NCI-H524 (cell line): ENCODE data around the gene PPP1R9A.
A peak's percentile ranks its signal among the peaks of the same experiment; 100 is the strongest.

ENCODE experiments used
- DNase-seq, 2 experiments: peaks; one replicate each; lab custom pipeline; 2025; lab: John Stamatoyannopoulos, UW

Gene PPP1R9A

DNA sequence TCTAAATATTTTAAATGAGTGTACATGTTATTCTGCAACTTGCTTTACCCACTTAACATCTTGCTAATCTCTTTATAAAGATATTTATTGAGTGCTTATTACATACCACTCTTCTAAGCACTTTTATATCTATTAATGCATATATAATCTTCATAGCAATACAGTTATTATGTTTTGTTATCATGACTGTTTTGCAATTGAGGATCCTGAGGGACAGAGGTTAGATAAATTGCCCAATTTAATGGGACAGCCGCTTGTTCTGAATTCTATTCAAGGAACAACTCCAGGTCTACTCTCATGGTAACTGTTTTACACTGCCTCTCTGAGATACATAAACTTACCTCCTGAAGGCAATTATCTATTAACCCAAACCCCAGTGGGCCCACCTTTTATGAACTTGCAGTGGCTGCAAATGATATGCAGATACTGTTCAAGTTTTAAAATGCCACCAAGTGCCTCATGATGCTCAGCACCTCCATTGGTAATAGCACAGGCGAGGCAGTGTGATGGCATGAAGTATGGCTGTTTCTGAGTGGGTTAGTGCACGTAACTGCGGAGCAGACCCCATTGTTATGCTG lies 356.5 kb downstream of the PPP1R9A start:
- DNase-seq, result no peak

DNA sequence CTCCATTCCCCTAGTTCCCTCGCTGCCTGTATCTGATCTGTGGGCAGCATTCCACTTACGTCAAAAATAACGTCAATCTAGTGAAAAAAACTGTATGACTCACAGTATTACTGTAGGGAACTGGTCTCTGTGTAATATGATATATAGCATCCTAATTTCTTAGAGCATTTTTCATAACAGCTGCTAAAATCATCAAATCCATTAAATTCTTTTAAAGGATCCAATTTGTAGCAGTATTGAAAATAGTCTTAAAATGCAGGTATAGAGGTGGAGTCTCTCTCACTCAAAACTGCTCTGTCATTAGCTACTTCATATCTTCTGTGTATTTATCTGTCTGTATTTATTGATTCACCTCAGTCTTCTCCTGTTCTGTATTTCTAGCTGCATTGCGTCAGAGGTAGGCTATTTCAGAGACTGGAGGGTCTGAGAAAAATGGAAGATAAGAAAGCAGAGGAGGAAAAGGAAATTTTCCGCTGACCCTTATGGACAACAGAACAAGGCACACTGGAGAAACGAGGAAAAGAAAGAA lies 357.0 kb downstream of the PPP1R9A start:
- DNase-seq, result no peak

DNA sequence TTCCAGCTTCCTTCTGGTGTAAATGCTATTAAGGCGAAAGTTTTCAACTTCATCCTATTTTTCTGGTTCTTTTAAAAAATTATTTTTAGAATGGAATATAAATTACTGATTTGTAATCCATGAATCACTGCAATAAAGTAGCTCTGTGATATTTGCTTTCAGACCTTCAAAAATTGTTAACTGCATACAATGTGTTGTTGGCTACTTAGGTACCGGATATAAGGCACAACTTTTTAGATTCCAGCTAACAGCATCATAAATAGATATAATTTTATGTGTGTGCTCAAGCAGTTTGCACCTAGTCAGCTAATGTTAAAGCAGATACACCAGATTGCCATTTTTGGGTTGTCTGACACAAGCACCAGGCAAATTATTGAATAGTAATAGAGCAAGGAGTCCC lies 358.2 kb downstream of the PPP1R9A start:
- DNase-seq, result no peak

DNA sequence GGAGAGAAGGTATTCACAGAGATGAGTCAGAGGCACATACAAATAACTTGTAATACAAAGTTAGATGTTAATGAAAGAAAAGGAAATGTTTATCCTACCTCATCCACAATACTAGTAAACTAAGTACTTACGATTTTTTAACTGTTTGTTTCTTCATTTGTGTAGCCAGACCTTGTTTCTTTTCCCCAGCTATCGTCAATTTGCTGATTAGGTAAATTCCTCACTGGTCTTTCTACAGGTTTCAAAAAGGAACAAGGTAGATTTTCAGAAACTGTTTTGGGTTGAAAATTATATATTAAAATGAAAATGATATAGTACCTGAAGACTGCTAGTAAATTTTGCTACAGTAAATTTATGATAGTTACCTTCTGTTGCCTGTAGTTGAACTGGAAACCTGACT lies 360.4 kb downstream of the PPP1R9A start:
- DNase-seq, result no peak

DNA sequence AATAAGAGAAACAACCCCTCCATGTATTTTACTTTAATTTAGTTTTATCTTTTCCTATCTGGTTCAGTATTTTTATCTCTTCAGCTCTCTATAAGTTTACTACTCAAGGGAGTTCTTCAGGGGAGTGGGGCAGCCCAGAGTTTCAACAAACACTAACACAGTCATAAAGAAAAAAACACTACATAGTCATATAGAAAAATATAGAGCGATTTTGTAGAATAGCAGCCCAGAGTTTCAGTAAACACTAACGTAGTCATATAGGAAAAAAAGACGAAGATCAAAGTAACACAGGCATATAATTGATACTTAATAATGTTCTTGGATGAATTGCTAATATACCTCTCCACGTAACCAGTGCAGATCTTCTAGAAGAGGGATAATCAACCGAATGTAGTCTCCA lies 362.2 kb downstream of the PPP1R9A start:
- DNase-seq, result no peak

DNA sequence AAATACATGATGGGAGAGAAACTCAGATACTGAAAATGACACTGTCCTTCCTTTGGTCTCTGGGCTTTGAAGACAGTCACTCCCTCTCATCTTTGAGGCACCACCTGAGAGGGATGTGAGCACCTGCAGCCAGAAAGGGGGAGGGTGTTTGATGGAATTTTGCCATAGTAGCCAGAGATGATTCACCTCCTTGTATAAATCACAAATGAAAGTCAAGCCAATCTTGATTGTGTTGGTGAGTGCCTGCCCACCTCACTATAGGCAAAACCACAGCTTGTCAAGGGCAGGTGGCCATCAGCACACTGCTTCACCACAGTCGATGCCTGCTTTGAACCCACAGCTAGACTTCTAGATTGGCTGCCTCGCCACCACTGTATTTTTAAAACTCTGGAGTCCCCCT lies 368.7 kb downstream of the PPP1R9A start:
- DNase-seq, result no peak

DNA sequence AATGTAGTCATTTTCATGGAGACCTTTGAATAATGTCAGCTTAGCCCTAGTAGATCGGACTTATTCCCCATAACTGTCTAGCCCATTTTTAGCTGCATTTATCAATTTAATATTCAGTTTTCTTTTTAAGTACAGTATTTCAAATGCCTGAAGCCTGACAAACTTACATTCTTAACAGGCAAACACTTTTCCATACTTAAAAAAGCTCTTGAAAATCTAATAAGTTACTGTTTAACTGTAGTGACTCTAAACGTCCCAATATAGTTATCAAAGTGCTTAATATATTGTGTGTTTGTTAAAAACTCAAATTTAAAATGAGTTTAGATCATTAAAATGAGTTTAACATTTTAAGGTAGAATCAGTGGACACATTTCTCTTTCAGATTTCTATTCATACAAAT lies 372.0 kb downstream of the PPP1R9A start:
- DNase-seq, result no peak

DNA sequence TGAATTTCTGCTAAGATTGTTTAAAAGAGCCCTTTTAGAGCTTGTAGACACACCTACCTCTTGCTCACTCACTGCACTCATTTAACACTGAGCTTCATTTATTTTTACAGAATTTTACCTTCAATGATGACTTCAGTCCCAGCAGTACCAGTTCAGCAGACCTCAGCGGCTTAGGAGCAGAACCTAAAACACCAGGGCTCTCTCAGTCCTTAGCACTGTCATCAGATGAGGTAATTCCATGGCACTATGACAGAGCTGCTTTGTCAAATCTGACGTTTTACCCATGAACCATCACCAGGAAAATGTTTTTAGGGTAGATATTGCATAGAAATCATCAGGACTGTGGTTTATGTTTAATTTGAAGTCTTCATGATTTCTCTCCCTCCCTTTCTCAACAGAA lies 378.7 kb downstream of the PPP1R9A start:
- DNase-seq, result no peak

DNA sequence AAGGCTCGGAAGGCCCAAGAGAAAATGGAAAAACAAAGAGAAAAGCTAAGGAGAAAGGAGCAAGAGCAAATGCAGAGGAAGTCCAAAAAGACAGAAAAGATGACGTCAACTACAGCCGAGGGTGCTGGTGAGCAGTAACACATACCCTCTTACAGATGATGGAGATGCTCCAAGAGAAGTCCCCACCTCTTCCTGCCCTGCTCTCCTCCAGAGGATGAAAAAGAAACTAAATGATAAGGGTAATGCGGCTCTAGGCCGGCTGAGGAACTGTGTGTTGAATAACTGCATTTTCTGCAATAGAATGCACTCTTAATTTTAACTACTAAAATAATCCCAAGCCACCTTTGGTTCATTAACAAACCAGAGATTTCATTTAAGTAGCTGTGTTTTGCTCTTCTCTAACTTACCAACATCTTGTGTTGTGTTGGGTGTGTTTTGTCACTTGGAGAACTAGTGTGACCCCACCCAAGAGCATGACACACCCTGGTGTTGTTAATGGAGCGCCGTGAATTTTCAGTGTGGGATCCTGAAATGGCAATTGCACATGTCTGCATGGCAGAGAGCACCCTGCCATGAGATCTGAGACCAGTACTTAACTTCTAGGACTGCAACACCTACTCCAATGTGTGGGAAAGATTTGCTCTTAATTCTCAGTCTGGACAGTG lies 382.9 kb downstream of the PPP1R9A start:
- no peak for DNase-seq

DNA sequence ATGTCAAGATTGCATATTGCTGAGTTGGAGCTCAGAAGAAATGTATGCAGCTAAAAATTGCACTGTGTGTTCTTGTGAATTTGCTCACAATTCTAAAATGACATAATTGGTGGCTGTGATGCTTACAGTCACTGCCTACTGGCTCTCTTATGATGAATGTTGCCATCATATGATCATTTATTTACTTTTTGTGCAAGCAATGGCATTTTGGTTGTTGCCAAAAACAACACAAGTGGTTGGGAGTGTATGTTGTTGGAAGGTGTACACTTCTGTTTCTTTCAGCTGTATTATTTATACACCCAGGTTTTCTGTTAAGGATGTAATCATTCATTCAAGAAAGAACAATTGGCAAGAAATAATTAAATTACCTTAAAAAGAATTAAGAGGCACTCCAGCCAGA lies 388.0 kb downstream of the PPP1R9A start:
- DNase-seq, result no peak

DNA sequence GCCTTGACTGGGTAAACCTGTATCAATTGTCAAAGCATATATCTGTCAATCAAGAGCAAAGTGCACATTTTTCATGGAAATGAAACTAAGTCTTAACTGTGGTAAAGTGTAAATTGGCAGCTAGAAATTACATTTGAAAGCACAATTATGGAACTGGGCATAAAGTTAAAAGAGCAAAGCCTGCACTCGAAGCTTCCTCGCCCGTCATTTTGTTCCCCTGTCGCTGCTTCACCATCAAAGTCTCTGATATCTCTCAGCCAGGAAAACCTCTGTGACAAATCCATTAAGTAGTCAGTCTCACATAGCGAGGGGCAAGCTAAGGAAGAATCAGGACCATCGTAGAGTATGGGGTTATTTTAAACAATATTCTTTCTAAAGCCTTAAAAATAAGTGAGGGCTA lies 389.1 kb downstream of the PPP1R9A start:
- no peak for DNase-seq

DNA sequence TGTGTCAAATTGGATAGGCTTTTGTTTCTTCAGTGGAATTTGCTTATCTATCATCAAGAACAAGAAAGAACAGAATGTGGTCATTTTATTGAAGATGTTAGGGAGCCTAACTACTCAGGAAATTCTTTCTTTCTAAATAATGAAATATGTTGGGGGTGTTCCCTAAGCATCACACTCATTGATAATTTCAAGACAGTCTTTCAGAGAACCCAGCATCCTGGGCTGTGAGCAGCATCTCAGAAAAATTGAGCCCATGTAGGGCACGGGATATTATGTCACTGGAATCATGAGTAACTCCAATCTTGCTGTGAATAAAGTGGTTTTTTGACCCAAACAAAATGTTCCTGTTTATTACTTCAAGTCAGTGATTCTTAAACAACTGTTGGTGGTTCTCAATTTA lies 389.6 kb downstream of the PPP1R9A start:
- DNase-seq, result no peak

DNA sequence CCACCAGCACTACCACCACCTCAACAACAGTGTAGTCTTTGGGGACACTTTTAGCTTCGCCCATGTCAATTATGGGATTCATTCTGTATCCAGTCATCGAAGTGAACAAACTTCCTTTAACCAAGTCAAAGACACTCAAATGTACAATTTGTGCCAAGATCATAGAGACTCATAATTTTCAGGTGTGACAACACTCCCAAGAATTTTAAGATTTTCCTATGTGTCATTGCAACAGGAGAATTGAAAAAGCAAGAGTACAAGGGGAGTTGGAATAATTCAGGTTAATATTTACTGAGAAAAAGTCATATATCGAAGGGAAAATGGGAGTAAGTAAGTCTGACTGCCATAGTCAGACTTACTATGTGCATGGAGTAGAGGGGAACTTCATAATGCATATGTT lies 390.7 kb downstream of the PPP1R9A start:
- DNase-seq, result no peak

DNA sequence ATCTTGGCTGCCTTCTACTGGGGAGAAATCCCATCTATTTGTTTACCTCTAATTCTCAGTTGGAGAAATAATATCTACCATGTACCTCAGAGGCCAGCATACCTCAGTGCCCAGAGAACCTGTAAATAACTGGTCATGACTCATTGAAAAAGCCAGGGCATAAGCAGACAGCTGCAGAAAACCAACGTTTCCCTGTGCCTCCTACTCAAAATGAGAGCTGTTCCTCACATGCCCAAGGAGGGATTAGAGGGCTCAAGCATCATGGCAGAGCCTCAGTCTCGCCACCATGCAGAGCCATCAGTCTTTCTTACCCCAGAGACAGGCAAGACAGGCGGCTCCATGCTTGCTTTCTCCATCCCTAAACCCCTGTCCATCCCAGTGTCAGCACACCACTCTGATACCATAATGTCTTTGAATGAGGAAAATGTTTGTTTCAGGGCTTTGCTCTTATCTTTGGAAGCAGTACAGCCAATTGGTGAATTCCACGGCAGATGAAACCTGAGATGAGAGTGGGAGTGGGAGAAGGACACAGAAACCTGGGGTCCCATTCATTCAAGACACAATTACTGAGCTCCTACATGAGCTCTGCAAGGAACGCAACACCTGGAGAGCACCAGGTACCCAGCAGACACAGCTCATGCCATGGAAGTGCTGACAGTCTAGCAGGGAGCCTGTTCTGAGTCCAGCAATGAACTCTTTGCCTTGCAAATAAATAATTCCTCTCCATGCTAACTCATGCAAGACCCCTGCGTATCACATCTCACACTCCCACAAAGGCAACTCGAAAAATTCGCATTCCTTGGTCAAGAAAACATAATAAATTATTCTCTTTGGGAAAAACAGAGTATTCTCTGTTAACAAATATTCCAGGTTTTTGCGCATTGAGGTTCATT lies 395.9 kb downstream of the PPP1R9A start:
- no peak for DNase-seq

DNA sequence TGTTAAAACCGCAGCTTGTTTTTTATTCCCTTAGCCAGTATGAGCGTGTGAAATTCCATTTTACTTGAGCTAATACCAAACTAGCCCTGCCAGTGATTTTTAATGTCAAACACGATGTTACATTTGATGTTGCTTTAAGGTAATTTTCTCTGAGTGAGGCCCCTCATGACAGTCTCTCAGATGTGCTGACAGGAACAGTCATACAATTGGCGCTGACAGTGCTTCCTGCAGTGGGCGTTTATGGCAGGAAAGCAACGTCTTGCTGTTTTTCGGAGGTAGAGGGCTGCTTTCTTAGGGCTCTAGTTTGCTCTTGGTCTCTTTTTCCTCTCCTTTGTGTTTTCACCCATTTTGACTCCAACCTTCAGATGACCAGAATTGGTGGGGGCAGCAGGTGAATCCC lies 397.6 kb downstream of the PPP1R9A start:
- DNase-seq, result no peak

DNA sequence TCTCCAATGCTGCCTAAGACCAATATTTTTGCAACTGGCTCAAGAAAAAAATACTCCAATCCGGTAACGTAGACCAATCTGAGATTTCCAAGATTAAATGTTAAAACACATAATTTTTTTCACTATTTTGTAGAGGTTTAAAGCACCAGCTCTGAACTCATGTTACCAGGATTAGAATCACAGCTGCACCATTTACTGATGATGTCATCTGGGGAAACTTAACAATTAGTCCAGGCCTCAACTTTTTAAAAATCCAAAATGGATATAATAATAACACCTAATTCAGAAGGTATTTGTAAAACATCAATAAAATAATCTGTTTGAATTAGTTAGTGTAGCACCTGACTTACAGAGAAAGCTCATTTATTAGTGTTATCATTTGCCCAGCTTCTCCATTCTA lies 402.6 kb downstream of the PPP1R9A start:
- no peak for DNase-seq

DNA sequence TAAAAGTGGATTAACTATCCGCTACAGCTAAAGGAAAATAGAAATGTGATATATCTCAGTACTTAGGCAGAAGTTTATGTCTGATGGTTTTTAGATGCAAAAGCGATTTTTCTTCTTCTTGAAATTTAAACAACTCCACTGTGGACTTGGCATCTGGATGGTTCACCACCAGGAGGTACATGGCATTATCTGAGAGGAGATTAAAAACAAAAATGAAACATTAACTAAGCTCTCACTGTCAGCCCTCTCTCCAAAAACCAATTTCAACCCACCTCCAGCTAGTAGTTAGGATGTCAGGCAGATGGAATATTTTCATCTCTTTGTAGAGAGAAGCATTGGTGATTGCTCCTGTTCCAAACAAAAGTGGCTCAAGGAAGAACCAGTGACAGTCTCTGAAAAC lies 404.0 kb downstream of the PPP1R9A start:
- no peak for DNase-seq

DNA sequence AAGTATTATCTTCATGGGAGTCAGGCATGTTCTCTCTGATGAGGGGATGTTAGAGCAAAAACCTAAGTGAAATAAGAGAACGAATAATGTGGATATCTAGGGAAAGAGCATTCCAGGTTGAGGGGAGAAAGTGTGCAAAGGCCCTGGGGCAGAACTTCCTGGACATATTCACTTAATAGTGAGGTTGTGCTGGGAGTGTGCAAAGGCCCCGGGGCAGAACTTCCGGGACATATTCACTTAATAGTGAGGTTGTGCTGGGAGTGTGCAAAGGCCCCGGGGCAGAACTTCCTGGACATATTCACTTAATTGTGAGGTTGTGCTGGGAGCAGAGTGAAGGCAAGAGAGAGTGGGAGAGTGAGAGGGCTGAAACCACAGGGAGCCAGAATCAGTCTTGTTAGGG lies 405.2 kb downstream of the PPP1R9A start:
- no peak for DNase-seq

DNA sequence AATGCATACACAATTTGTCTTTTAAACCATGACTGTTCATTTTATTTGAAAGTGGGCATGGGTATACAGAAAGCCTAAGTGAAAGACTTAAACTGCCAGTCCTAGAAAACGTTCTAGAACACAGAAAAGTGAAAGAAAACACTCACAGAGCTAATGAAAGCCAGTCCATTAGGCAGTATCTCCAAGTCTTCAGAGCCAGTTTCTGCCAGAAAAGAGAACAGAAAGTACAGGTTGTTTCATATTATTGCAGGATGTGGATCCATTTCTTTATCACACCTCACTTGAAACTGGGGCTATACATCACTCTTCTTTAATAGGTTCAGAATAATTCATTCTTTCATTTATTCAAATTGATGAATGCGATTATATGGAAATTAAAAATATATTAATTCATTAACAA lies 409.2 kb downstream of the PPP1R9A start:
- DNase-seq, result no peak

DNA sequence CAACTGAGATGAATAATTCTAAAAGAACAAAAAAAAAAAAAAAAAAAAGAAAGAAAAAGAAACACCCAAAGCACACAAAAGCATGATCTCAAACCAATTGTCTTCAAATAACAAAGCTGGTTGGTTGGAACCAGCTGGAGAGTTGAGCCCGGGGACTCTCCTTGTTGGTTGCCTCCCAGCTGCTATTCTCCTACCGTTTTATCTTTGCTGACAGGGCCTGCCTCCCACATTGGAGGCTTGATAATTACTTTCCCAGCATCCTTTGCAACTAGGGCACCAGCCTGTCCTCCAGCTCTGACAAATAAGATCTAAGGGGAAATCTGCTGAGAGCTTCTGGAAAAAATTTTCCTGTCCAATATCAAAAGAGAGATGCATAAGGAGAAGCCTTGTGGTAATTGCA lies 410.2 kb downstream of the PPP1R9A start:
- peak in 1 of 2 experiments; percentile 25 for DNase-seq

DNA sequence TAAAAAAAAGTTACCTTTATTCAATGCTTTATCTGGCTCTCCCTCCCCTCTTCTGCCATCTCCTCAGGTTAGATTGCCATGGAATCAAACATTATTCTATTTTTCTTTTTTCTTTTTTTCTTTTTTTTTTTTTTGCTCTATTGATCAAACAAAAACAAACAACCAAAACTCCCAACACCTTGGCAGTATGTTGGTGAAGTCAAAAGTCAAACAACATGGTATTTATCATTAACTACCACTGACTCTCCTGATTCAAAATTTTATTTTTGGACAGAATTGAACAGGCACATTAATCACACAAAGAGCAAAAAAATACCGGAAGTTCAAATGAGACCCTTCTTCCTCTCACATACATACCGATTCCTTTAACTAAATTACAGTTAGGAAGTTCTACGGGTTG lies 410.6 kb downstream of the PPP1R9A start:
- no peak for DNase-seq

DNA sequence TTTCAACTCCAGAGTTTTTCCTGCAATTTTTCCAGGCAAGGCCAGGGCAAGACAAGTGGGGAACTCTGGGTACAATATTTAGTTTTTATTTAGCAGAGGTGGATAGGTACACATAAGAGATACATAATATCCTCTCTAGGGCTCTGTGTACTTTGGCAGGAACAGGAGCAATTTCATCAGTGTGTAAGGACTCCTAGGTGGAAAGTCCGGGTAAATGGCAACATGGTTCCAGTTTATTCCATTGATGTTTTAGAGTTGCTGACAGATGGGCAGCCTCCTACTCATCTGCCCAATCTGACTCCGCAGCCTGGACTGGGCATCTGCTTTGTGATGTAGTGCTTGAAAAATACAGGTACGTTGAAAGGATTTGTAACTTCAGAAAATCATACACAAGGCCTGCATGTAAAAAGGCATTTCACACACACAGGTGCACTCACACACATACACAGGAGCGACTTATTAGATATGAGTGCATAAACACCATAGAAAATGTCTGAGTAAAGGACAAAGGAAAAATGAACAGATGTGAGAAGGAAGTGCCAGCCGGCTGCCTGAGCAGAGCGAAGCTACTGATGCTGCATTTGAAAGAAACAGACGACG lies 411.2 kb downstream of the PPP1R9A start:
- peak; percentile 50 to 77 for DNase-seq

DNA sequence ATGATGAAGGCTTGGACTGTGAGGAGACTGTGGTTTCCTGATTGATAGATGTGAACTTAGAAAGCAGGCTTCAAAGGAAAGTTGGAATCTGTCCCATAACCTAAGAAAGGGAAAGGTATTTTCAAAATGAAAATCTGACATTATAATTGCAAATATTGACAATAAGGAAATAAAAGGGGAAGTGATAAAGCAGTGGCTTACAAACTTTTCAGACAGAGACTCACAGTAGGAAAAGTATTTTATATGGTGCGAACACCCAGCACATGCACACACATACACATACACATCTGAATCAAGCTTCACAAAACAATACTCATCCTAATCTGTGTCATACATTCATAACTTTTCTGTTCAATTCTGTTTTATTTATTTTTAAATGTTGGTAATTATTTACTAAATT lies 412.2 kb downstream of the PPP1R9A start:
- DNase-seq, result no peak
